GM18520 (cell line): ENCODE results near the gene FAP.

Experiments used
- ATAC-seq: cut with Tn5 transposase; IDR thresholded peaks from one replicate; pipeline ENCODE4 v1.9.1; 2021; ENCODE audit not compliant: unreplicated experiment

Gene FAP

GRCh38 chr2:162127422-162127821, 115.8 kb downstream of the FAP start:
- ATAC-seq = no peak

- no peak for ATAC-seq
Measured at GRCh38 chr2:162126527-162126926, 116.7 kb downstream of the FAP start.

- ATAC-seq = peak; percentile 75
Measured at GRCh38 chr2:162126111-162126519, 117.1 kb downstream of the FAP start.

GRCh38 chr2:162125138-162125537, 118.1 kb downstream of the FAP start:
- no peak for ATAC-seq

GRCh38 chr2:162123806-162124758, 119.2 kb downstream of the FAP start:
- ATAC-seq = no peak
